Loucy (cell line): ENCODE measurements around the gene KIF24.

ENCODE experiments used
- H2AFZ ChIP-seq: fragments of 200-600 bp; sonication (generic); 2 replicates; pipeline ENCODE4 v1.6.0; 2016; ENCODE audit warnings: antibody characterized with exemption, mild to moderate bottlenecking, low read length, moderate library complexity
- H3F3A ChIP-seq: fragments of 200-600 bp; 2 replicates; pipeline ENCODE4 v1.6.0; 2016; ENCODE audit warnings: antibody characterized with exemption, low read depth, mild to moderate bottlenecking
- H3K27me3 ChIP-seq: fragments of 200-600 bp; sonication (generic); 2 replicates; pipeline ENCODE4 v1.6.1; 2014; ENCODE audit warnings: low read length, mild to moderate bottlenecking; ENCODE audit not compliant: insufficient read depth, poor library complexity, severe bottlenecking
- H3K36me3 ChIP-seq: fragments of 200-600 bp; sonication (generic); 2 replicates; pipeline ENCODE4 v1.6.1; 2016; ENCODE audit warnings: low read length; ENCODE audit not compliant: insufficient read depth
- H3K4me1 ChIP-seq: fragments of 200-600 bp; sonication (generic); 2 replicates; pipeline ENCODE4 v1.5.1; 2014; ENCODE audit warnings: low read length, mild to moderate bottlenecking; ENCODE audit not compliant: insufficient read depth, poor library complexity, severe bottlenecking
- H3K4me2 ChIP-seq: fragments of 200-600 bp; sonication (generic); 2 replicates; pipeline ENCODE4 v1.6.0; 2014; ENCODE audit warnings: antibody characterized with exemption, low read length, low read depth, mild to moderate bottlenecking; ENCODE audit not compliant: poor library complexity, severe bottlenecking
- H3K4me3 ChIP-seq: fragments of 200-600 bp; sonication (generic); 2 replicates; pipeline ENCODE4 v1.5.1; 2014; ENCODE audit warnings: low read length, mild to moderate bottlenecking, mixed read lengths; ENCODE audit not compliant: poor library complexity, severe bottlenecking
- H3K79me2 ChIP-seq: fragments of 200-600 bp; sonication (generic); 2 replicates; pipeline ENCODE4 v1.6.1; 2014; ENCODE audit warnings: low read length; ENCODE audit not compliant: insufficient read depth
- H3K9ac ChIP-seq: fragments of 200-600 bp; sonication (generic); 2 replicates; pipeline ENCODE4 v1.6.0; 2014; ENCODE audit warnings: mild to moderate bottlenecking, low read depth, low read length, moderate library complexity; ENCODE audit not compliant: poor library complexity, severe bottlenecking
- H3K9me2 ChIP-seq: fragments of 200-600 bp; sonication (generic); replicated peaks from 2 replicates; pipeline ENCODE4 v1.6.1; 2016; ENCODE audit warnings: low read depth, low read length, mixed read lengths
- H3K9me3 ChIP-seq: fragments of 200-600 bp; sonication (generic); 2 replicates; pipeline ENCODE4 v1.6.1; 2014; ENCODE audit warnings: mild to moderate bottlenecking, antibody characterized with exemption, low read length, low read depth; ENCODE audit not compliant: insufficient read depth
- H4K20me1 ChIP-seq: fragments of 200-600 bp; sonication (generic); 2 replicates; pipeline ENCODE4 v1.6.0; 2014; ENCODE audit warnings: antibody characterized with exemption, low read length, mild to moderate bottlenecking; ENCODE audit not compliant: insufficient read depth, poor library complexity, severe bottlenecking
- CTCF ChIP-seq: fragments of 200-600 bp; sonication (generic); conservative IDR thresholded peaks from 2 replicates; pipeline ENCODE4 v1.5.1; 2014; ENCODE audit warnings: mild to moderate bottlenecking, antibody characterized with exemption, low read length
- EZH2phosphoT487 ChIP-seq: fragments of 200-600 bp; IDR thresholded peaks from 2 replicates; pipeline ENCODE4 v1.6.1; 2018; ENCODE audit warnings: antibody characterized with exemption, mild to moderate bottlenecking, moderate library complexity, borderline replicate concordance

The KIF24 gene

GRCh38 chr9:34332076-34332964, 3.3 kb upstream of the KIF24 start:
- peak overlapping the region; percentile 24 for H3K9ac ChIP-seq
- TF ChIP-seq EZH2phosphoT487 (no peak), CTCF (peak; percentile 70)
- no peaks in the 10 kb centered on the region for H3F3A ChIP-seq
- H3K4me1 ChIP-seq: peaks cover 15% of the 10 kb centered on the region
- peak overlapping the region; percentile 31 for H3K4me2 ChIP-seq
- H3K27me3 ChIP-seq: no peaks in the 10 kb centered on the region
- peaks cover 39% of the 10 kb centered on the region for H3K79me2 ChIP-seq
- H4K20me1 ChIP-seq: no peaks in the 10 kb centered on the region
- no peaks in the 10 kb centered on the region for H3K36me3 ChIP-seq
- H3K4me3 ChIP-seq: no peak overlapping the region
- H2AFZ ChIP-seq: no peak overlapping the region
- no peaks in the 10 kb centered on the region for H3K9me3 ChIP-seq
- no peaks in the 10 kb centered on the region for H3K9me2 ChIP-seq

- Histone ChIP-seq H3F3A (no peaks in the 10 kb centered on the region), H2AFZ (no peak overlapping the region), H3K9me3 (no peaks in the 10 kb centered on the region), H3K4me1 (peaks cover 24% of the 10 kb centered on the region), H3K9me2 (no peaks in the 10 kb centered on the region), H3K4me3 (no peak overlapping the region), H3K9ac (no peak overlapping the region), H3K4me2 (peak overlapping the region; percentile 76), H3K27me3 (no peaks in the 10 kb centered on the region), H3K79me2 (peaks cover 47% of the 10 kb centered on the region), H4K20me1 (no peaks in the 10 kb centered on the region), H3K36me3 (no peaks in the 10 kb centered on the region)
- TF ChIP-seq CTCF: no peak
- TF ChIP-seq EZH2phosphoT487: no peak
Measured at GRCh38 chr9:34331196-34331595, 2.1 kb upstream of the KIF24 start.

GRCh38 chr9:34328500-34328986, 525 bp downstream of the KIF24 start:
- Histone ChIP-seq H3F3A (no peaks in the 10 kb centered on the region), H3K9me2 (no peaks in the 10 kb centered on the region), H3K4me3 (peak overlapping the region; percentile 98), H3K79me2 (peaks cover 64% of the 10 kb centered on the region), H3K36me3 (no peaks in the 10 kb centered on the region), H3K9me3 (no peaks in the 10 kb centered on the region), H4K20me1 (no peaks in the 10 kb centered on the region), H3K4me1 (peaks cover 24% of the 10 kb centered on the region), H2AFZ (peak overlapping the region; percentile 95), H3K27me3 (no peaks in the 10 kb centered on the region), H3K4me2 (peak overlapping the region; percentile 88), H3K9ac (peak overlapping the region; percentile 86)
- TF ChIP-seq EZH2phosphoT487 (no peak), CTCF (no peak)
